ENCODE data around the gene ALG5.

The ALG5 gene

DNA sequence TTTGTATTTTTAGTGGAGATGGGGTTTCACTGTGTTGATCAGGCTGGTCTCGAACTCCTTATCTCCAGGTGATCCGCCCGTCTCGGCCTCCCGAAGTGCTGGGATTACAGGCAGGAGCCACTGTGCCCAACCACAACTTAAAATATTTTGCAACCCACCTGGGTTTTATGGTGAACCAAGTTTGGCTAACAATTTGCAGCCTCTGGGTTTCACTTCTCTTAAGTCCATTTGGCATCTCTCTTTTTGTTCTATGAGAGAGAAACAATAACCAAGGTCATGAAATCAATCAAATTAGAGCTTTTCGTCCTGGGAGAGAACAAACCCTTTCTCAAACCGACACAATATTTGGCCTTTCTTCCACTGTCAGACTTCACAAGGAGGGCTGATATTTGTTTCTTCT, 73.5 kb downstream of the ALG5 start:
- TF ChIP-seq CTCF (IDR thresholded peaks at IDR 0.05; ENCODE audit: control insufficient read depth, extremely low read depth, insufficient read depth): no peak
- no peak for DNase-seq (ENCODE audit: low read depth)
- no peak overlapping the region for H3K4me3 ChIP-seq (ENCODE audit: low read depth, low read length)

GRCh38 chr13:36924001-36924400, 75.1 kb downstream of the ALG5 start:
- no peak for TF ChIP-seq CTCF (IDR thresholded peaks at IDR 0.05; ENCODE audit: control insufficient read depth, extremely low read depth, insufficient read depth)
- no peak for DNase-seq (ENCODE audit: low read depth)
- no peak overlapping the region for H3K4me3 ChIP-seq (ENCODE audit: low read depth, low read length)

- DNase-seq (ENCODE audit: low read depth): no peak
- H3K4me3 ChIP-seq (ENCODE audit: low read depth, low read length): no peak overlapping the region
- no peak for TF ChIP-seq CTCF (IDR thresholded peaks at IDR 0.05; ENCODE audit: control insufficient read depth, extremely low read depth, insufficient read depth)
Observed at GRCh38 chr13:36921631-36922301, 77.4 kb downstream of the ALG5 start.

GRCh38 chr13:36920616-36921185, 78.4 kb downstream of the ALG5 start:
- no peak for TF ChIP-seq CTCF (IDR thresholded peaks at IDR 0.05; ENCODE audit: control insufficient read depth, extremely low read depth, insufficient read depth)
- peak overlapping the region; percentile 45 for H3K4me3 ChIP-seq (ENCODE audit: low read depth, low read length)
- no peak for DNase-seq (ENCODE audit: low read depth)

DNA sequence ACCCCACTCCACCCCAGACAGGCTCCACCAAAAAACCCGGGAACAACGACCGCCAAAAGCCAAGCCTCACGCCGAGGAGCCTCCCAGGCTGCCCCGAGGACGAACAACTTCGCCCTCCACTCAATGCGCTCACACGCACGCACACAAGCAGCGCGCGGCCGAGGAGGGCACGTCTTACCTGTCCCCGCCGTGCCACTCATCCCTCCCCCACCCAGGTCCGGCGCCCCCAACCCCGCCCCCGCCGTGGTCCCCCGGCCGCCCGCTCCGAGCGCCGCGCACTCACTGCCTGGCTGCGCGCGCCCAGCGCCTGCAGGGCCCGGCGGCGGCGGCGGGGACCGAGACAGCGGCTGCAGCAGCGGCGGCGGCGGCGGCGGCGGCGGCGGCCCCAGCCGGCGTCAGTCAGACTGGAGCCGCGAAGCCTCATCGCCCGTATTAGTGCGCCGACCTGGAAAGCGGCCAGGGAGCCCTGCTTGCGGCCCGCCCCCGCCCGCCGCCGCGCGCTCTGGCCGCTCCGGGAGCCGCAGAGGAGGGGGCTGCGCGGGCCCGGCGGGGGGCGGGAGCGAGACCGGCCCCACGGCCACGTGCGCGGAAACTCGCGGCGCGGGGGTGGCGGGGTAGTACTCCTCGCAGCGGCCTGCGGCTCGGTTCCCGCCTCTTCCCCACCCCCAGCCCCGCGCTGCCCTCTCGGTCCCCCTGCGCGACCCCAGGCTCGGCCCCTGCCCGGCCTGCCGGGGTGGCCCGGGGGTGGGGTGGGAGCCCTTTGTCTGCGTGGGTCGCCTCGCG, 79.1 kb downstream of the ALG5 start, which contains the start of gene SMAD9:
Gene SMAD9 (minus strand): TSS at position 406 of the 783 bp plus-strand sequence. CDS start 40,549 bp downstream, outside the sequence.
- no peak for DNase-seq (ENCODE audit: low read depth)
- peak within 1 kb of the TSS; percentile 63 for H3K4me3 ChIP-seq (ENCODE audit: low read depth, low read length)
- TF ChIP-seq CTCF (IDR thresholded peaks at IDR 0.05; ENCODE audit: control insufficient read depth, extremely low read depth, insufficient read depth): no peak

DNA sequence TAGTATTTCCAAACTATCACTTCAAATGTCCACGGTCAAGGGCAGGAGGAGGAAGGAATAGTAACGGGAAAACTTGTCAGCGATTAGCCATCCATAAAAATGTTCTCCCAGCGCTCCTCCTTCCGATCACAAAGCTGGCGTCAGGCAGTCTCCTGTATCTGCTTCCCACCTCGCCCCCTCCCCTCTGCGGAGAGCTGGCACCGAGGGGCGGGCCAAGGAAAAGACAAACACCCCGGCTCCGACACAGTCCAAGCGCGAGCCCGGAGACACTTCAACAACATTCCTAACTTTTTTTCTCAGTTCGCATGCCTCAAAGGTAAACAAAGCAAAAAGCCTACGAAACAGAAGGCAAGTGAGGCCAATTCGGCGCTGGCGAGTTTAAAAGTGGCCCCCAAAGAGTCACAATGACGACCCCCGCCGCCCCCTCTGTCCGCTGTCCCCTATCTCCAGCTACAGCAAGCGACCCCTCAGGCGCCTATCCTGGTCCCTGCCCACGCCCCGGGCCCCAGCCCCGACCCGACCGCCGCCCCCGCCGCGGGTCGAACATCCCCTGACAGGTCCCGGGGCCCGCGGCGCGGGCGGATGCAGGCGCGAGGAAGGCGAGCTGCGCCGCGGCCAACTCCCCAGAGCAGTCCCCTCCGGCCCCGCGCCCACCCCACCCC, 79.8 kb downstream of the ALG5 start:
- DNase-seq (ENCODE audit: low read depth): no peak
- peak overlapping the region; percentile 63 for H3K4me3 ChIP-seq (ENCODE audit: low read depth, low read length)
- no peak for TF ChIP-seq CTCF (IDR thresholded peaks at IDR 0.05; ENCODE audit: control insufficient read depth, extremely low read depth, insufficient read depth)

All from LNCaP clone FGC (cell line).